Ovary (tissue), 3 donors: ENCODE data around the gene CACFD1.

Source experiments
- POLR2A ChIP-seq: fragments of 450-650 bp; IDR thresholded peaks from one replicate; pipeline ENCODE4 v1.6.1; 2017; ENCODE audit warnings: antibody characterized with exemption, mild to moderate bottlenecking, moderate library complexity
- TF ChIP-seq, protein P1 (sequence below), 3 donors: fragments of 450-650 bp in 2 of 3; fragments of 200-600 bp in 1 of 3; IDR thresholded peaks; one replicate each; pipeline versions ENCODE4 v1.5.1 to v1.8.0; 2016 to 2022; ENCODE audit warnings: antibody characterized with exemption in 3 of 3, mild to moderate bottlenecking in 1 of 3
- donor health status: DM: no; HTN: no; CAD: no.

GRCh38 chr9:133496861-133497842 lies 37.4 kb downstream of the CACFD1 start:
- TF ChIP-seq, protein P1, sequence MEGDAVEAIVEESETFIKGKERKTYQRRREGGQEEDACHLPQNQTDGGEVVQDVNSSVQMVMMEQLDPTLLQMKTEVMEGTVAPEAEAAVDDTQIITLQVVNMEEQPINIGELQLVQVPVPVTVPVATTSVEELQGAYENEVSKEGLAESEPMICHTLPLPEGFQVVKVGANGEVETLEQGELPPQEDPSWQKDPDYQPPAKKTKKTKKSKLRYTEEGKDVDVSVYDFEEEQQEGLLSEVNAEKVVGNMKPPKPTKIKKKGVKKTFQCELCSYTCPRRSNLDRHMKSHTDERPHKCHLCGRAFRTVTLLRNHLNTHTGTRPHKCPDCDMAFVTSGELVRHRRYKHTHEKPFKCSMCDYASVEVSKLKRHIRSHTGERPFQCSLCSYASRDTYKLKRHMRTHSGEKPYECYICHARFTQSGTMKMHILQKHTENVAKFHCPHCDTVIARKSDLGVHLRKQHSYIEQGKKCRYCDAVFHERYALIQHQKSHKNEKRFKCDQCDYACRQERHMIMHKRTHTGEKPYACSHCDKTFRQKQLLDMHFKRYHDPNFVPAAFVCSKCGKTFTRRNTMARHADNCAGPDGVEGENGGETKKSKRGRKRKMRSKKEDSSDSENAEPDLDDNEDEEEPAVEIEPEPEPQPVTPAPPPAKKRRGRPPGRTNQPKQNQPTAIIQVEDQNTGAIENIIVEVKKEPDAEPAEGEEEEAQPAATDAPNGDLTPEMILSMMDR (IDR thresholded peaks at IDR 0.05) = no peak
- TF ChIP-seq POLR2A = no peak
